ENCODE results near the gene SCNM1.
"Not testable (repeated sequence)": the region's sequence is repeated elsewhere in the genome, so short reads cannot be mapped to it uniquely, and the experiment has no call there.

Gene SCNM1

DNA sequence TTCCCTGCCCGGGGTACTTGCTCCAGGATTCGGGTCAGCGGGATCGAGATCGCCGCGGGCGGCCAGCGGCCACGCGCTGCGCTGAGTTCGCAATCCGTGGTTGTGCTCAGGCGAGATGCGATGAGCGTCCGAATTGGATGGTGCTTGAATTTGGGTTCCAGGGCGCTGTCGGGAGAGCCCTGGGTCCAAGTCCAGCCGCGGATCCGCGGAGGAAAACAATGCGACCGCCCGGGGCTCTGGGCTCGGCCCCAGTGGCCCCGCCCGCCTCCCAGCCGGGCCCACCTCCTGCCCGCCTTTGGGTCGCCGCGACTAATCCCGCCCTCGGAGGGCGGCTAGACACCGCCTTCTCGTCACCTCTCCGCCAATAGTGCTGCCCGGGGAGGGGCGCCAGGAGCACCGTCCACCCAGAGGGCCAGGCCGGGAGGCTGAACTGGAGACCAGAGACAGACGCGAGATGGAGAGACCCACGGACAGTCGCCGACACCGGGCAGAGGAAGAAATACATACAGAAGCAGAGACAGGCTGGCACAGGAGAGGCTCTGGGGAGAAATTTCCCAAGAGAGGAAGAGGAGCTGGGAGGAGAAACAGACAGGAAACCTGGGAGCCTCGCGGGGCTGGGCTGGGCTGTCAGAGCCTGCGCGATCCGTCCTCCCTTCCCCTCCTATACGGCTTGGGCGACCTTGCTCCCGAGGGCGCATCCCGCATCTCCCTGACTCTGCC lies 19.4 kb upstream of the SCNM1 start, which contains the start of gene SEMA6C:
Gene SEMA6C (minus strand): TSS at position 220 of the 720 bp plus-strand sequence. CDS start 4,010 bp downstream, outside the sequence.
- peak; percentile 97 for DNase-seq (ENCODE audit: low spot score)

DNA sequence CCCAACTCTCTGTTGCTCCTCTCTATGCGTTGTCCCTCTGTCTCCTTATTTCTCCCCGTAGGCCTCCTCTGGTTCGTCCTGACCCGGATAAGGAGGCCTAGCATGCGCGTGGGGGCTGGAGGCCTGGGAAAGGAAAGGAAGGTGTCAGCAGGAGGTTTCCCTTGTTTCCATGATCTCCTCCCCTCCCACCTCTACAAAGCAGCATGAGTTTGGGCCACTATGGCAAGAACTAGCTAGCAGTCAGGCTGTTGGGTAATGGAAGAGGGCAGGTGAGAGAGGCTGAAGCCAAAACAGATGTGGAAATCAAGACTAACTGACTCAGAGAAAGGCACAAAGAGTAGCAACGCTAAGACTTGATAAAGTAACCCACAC lies 18.8 kb upstream of the SCNM1 start:
- DNase-seq (ENCODE audit: low spot score), result no peak

DNA sequence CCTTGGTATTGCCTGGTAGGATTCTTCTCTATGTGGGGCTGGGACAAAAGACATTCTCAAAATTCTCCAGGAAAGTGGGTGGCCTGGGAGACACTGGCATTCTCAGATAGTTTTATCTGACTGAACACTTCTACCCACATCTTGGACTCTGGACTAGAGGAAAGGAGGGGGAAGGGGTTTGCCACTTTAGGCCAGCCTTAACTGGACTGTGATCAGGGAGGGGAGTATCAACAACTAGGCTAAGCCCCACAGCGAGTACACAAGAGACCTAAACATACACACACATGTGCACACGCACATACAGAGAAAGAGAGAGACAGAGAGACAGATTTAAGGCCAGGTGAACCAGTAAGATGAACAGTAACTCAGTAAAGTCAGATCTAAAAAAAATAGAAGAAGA lies 18.3 kb upstream of the SCNM1 start:
- no peak for DNase-seq (ENCODE audit: low spot score)

DNA sequence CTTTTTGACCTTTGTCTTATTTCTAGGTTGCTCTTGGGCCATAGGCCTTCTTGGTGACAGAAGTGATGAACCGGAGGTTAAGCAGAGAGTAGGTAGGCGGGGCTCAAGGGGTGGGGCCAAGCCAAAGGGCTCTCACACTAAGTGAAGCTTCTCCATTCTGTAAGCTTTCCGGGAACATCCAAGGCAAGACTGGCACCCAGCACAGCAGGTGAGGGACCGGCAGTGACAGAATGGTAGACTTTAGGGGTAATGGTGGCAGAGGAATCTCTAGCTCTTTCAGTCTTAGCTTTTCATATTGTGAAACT lies 9.5 kb upstream of the SCNM1 start, which contains the start of gene TNFAIP8L2:
Gene TNFAIP8L2 (plus strand): TSS at position 135 of the 305 bp plus-strand sequence. CDS start 2,049 bp downstream, outside the sequence.
- DNase-seq (ENCODE audit: low spot score), result no peak

DNA sequence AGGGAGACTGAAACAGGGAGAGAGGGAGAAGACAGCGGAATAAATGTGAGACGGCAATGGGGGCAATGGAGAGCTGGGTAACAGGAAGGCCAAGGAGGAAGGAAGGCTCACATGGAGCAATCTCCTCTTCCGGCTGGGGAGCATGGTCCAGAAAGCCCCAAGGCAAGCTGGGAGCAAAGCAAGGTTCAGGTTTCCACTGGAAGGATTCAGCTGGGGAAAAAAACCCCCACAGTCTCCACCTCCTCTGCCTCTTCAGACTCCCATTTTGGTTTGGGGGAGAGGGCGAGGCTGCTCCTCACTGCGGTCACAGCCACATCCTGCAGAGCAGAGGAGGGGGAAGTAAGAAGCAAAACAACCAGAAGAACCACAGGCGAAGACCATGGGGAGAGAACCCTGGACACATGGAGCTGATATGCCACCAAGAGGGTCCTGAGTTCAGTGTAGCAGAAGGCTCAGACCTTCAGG lies 8.8 kb upstream of the SCNM1 start:
- DNase-seq (ENCODE audit: low spot score), result no peak

DNA sequence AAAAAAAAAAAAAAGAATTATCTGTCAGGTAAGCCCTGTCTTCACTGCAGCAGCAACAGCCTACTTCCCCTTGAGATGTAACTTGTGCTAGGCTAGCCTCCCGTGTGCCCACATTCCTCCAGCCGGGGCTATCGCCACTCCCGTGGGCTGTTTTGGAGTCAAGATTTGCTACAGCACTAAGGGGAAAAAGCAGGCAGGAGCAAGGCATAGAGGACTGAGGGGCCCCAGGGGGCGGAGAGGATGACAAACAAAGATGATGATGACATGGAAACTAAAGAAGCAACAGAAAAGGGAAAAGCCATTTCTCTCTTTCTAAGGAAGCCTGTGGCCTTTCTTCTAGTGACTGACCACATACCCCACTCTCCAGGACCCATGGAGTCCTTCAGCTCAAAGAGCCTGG lies 7.6 kb upstream of the SCNM1 start:
- DNase-seq (ENCODE audit: low spot score), result no peak

DNA sequence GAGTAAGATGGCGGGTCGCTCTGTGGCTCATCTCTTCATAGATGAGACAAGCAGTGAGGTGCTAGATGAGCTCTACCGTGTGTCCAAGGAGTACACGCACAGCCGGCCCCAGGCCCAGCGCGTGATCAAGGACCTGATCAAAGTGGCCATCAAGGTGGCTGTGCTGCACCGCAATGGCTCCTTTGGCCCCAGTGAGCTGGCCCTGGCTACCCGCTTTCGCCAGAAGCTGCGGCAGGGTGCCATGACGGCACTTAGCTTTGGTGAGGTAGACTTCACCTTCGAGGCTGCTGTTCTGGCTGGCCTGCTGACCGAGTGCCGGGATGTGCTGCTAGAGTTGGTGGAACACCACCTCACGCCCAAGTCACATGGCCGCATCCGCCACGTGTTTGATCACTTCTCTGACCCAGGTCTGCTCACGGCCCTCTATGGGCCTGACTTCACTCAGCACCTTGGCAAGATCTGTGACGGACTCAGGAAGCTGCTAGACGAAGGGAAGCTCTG lies 7.1 kb upstream of the SCNM1 start:
- DNase-seq (ENCODE audit: low spot score), result no peak

DNA sequence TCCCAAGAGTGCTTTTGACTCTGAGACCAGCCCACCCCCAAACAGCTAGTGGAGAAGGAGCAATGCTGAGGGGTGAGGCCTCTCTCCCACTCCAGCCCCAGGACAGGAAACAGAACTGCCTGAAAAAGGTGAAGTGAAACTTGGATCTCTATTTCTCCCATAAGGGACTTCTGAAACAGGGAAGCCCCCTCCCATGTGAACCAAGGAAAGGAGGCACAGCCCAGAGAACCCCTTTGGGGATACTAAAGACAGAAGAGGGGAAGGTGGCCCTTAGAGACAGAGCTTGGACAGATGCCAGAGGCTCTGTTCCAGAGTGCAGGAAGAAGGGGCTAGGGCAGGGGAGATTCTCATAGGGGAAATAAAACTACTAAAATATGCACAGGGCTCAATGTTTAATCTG lies 6.6 kb upstream of the SCNM1 start:
- no peak for DNase-seq (ENCODE audit: low spot score)

DNA sequence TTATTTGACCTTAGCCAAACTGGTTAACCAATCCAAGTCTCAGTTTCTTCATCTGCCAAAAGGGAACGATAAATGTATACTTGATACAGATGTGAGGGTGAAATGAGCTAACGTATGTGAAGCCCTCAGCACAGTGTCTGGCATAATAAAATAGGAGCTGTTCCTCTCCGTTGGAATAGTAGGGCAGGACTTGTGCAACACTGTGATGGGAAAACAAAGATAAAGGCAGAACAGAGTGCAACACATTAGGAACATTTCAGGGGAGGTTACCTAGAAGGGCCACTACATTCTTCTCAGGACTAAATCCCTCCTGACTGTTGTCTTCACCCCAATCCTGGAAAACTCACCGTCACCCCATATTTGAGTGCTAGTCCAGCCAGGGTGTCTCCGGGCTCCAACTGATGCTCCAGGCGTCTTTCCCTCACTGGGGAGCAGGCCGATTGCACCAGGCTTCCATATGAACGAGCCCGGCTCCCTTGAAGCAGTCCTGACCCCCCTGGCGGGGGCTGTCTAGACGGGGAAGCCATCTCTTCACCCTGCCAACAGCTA lies 1.1 kb upstream of the SCNM1 start:
- peak; percentile 62 for DNase-seq (ENCODE audit: low spot score)

DNA sequence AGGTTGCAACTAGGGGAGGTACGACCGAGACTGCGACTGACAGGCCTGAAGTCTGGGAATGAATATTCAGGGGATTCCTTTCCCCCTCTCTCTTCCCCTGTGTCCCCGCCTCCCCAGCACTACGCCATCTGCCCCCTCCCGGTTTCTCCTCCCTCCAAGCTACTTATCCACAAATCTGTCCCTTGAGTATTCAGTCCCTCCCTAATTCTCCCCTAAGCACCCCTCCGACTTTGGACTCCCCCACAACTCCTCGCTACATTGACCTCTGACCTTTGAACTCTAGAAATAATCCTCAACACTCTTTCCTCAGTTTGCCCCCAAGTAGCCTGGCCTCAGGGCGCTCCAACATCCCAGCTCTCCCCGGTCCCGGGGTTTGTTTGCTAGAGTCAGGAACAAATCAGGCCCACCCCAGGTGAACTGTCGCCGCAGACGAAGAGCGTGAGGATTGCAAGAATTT lies 635 bp upstream of the SCNM1 start:
- DNase-seq (ENCODE audit: low spot score), result no peak

DNA sequence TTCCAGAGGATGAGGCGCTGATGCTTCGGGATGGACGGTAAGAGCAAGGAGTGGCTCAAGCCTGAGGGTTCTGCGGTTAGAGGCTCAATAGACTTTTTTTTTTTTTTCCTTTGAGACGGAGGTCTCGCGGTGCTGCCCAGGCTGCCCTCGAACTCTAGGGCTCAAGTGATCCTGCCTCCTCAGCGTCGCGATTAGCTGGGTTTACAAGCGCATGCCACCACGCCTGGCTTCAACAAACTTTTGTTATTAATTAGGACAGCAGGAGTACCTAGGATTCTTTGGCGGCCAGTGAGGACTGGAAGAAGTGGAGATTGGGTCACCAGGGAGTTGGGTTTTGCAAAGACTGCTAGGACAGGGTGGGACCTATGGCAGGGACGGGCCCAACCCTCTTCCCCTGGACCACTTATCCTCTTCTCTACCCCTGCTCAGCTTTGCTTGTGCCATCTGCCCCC lies 587 bp downstream of the SCNM1 start:
- peak; percentile 74 for DNase-seq (ENCODE audit: low spot score)

DNA sequence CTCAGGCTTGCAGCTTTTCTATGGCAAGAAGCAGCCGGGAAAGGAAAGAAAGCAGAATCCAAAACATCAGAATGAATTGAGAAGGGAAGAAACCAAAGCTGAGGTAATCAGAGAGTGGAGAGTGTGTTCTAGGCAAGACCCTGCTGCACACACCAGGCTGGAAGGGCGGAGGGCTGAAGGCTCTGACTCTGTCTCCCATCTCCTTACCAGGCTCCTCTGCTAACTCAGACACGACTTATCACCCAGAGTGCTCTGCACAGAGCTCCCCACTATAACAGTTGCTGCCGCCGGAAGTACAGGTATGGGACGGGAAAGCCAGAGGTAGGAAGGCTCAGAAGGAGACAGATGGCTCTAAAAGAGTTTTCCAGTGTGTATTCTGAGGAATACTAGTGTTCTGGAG lies 1.2 kb downstream of the SCNM1 start:
- DNase-seq (ENCODE audit: low spot score), result no peak

DNA sequence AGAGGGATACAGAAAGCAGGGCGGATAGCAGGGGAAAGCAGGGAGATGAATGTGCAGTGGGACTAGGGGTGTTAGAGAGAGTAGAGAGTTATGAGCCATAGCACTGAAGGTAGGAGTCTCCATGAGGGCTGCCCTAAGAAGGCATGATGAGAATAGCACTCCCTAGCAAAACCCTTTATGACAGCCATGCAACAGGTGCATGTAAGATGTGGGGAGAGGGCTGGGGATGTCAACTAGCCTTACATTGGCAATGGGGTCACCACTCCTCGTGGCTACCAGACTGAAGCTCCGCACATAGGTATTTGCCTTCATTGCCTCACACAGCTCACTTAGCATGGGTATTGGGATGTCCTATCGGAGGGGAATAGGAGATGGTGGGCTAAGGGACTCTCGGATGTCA lies 5.2 kb downstream of the SCNM1 start:
- DNase-seq (ENCODE audit: low spot score), result no peak

DNA sequence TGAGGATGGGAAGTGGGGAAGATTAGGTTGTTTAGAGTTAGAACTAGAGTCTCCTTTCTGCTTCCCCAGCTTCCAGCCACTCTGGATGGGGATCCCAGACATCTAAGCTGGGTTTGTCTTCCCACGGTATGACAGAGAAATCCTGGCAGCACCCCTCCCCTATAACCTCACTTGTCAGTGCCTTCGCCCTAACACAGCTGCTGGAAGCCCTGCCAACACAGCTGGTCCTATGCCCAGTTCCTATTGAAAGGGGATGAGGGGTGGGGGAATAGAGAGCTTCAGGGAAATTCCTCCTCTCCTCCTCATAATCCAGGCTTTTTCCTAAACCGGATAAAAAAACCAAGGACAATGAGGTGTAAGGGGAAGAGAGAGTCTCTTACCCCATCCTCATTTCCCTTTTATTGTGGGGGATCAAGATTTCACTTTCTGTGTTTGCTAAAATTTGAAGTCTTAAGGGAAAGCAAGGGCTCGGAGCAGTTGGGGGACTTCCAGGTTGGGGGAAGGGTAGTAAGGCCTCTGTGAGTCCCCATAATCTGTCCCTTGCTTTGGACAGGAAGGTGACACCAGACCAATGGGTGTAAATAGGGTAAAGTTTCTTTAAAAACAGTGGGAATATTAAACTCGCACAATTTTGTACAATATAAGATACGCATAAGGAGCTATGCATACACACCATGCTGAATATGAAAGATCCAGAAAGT lies 9.2 kb downstream of the SCNM1 start:
- DNase-seq (ENCODE audit: low spot score), result no peak

DNA sequence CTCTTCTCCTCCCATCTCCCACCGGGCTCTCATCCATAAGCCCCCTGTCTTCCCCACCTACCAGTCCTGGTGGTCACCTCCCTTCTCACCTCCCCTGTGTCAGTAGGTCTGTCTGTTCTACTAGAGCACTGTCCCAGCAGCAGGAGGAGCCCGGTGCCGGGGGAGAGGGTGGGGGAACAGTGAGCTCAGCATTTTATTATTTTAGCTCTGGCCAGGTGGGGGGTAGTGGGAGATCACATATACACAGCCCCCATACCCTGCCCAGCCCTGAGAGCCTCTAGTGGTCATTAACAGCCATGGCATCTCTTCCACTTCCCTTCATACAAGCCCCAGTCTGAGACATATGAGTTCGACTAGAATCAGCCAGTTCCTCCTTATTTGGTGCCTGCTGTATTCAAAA lies 9.9 kb downstream of the SCNM1 start, which contains the start of gene TMOD4:
Gene TMOD4 (minus strand): TSS at position 119 of the 400 bp plus-strand sequence. CDS start 1,106 bp downstream, outside the sequence.
- peak; percentile 34 for DNase-seq (ENCODE audit: low spot score)

DNA sequence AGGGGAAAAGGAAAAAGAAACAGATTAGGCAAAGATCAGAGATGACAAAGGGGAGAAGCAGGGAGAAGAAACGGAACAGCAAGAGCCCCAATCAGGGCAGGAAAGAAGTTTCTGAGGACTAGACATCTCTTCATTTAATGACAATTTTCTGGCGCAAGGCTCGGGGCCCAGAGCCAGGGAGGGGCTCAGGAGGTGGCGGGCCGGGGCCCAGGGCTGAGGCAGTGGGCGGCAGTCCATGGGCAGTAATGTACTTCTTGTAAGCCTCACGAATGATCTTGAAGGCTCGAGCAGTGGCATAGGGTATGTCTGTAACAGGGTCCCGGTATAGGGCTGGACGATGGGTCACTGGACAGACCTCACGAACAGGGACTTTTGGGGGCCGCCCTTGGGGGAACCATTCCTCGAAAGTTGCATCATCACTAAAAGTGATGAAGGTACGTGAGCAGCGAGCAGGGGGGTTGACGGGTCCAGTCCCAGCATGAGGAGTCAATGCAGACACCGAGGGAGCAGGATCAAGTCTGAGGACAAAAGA lies 10.6 kb downstream of the SCNM1 start:
- DNase-seq (ENCODE audit: low spot score), result no peak

DNA sequence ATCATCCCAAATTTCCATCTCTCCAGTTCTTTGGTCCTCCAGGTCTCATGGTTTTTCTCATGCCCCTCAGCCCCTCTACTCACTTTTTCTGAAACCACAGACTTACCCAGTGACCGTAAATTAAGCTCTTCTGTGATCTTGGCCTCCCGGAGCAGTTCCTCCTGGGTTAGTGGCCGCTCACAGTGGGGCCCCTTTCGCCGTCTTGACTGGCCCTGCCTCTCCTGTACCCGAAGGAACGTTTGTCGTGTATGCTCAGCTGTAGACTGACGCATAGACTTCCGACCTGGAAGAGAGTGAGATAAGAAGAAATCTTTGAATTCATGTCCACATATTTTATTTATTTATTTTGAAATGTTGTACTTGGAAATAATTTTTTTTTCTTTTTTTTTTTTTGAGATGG lies 18.3 kb downstream of the SCNM1 start:
- no peak for DNase-seq (ENCODE audit: low spot score)

DNA sequence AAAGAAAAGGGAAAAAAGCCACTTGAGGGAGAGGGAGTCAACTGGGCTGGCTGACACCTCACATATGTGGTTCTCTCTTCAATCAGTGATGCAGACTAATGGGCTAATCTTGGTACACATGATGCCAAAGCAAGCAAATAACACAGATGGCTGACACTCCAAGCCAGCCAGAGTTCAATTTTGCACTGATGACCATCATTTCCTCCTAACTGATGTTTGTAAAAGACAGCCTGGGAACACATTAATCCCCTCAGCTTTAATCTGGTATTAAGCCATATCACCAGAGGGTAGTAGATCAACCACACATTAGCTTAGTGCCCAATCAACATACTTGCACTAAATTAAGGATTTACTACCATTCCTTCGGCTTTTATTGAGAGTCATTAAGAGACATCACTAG lies 21.3 kb downstream of the SCNM1 start:
- DNase-seq (ENCODE audit: low spot score), result no peak

DNA sequence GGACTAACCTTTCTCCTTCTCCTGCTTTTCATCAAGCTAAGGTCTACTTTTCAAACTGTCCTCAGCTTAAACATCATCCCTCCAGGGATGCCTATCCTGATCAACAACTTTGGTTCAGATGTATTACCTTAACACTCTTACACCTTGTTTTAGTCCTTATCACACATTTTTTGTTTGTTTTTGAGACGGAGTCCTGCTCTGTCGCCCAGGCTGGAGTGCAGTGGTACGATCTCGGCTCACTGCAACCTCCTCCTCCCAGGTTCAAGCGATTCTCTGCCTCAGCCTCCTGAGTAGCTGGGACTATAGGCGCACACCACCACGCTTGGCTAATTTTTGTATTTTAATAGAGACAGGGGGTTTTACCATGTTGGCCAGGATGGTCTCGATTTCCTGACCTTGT lies 22.7 kb downstream of the SCNM1 start:
- not testable (repeated sequence) for DNase-seq (ENCODE audit: low spot score)

DNA sequence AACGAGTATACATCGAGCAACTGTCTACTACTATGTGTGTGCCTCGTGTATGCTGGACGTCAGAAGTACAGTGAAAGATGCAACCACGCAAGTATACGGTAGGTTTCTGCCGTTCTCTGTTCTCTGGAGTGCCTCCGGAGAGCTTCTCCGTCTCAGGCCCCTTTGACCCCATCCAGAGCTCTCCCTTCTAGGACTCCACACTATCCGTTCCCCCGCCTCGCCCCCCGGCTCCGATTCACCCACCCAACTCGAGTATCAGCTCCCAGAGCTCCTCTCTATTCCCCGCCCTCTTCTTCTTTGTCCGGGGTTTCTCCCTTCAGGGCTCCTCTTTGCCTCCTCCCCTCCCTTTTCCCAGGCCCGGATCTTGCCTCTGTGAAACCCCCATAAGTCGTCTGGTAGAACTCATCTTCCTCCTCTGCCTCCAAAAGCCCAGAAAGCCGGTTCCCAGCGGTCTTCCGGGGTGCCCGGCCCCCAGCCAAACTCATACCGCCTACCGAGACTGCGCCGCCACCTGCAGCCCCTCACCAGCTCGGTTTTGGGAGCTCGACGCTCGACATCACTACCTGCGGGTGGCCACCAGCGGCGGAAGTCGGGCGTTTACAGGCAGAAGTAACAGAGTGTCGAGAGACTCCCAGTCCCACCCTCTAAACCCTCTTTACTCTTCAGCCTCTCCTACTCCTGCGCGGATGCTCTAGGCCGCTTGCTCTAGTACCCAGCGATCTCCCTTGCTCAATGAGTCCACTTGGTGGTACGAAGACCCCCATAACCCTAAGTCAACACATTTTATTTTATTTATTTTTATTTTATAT lies 23.9 kb downstream of the SCNM1 start, which contains the start of gene VPS72:
Gene VPS72 (minus strand): TSS at position 561 of the 809 bp plus-strand sequence. CDS start 76 bp downstream, at position 485.
- peak; percentile 91 for DNase-seq (ENCODE audit: low spot score)

DNA sequence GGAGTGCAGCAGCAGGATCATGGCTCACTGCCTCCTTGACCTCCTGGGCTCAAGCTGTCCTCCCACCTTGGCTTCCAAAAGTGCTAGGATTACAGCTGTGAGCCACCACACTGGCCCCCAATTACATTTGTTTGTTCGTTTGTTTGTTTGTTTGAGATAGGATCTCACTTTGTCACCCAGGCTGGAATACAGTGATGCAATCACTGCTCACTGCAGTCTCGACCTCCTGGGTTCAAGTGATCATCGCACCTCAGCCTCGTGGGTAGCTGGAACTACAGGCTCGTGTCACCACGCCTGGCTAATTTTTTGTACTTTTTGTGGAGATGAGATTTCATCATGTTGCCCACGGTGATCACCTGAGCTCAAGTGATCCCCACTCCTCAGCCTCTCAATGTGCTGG lies 26.1 kb downstream of the SCNM1 start:
- no peak for DNase-seq (ENCODE audit: low spot score)

DNA sequence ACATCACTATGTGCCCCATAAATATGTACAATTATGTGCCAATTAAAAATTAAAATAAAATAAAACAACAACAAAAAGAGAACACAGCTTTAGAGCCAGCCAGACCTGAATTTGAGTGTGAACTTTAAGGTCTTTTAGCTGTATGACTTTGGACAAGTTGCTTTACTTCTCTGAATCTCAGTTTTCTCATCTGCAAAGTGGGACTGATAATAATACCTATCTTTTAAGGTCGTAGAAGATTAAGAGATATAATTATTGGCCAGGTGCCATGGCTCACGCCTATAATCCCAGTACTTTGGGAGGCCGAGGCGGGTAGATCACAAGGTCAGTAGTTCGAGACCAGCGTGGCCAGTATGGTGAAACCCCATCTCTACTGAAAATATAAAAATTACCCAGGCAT lies 27.4 kb downstream of the SCNM1 start:
- DNase-seq (ENCODE audit: low spot score), result no peak
